Ovary (tissue), 9 donors: ENCODE measurements around the gene BDH1. TPM values are rescaled to one million over a fixed set of nuclear protein-coding genes. Genes with fewer than 3 reads are reported as not detected.

Experiments
- DNase-seq, 5 donors: peaks; one replicate each; pipeline ENCODE4 v3.0.0-alpha.2; 2019 to 2020
- H3K27ac ChIP-seq, 2 donors: fragments of 200-600 bp; one replicate each; pipeline versions ENCODE4 v1.5.1 to v1.8.0; 2019 to 2022
- H3K27me3 ChIP-seq: fragments of 200-600 bp; one replicate; pipeline ENCODE4 v1.8.0; 2022
- H3K36me3 ChIP-seq: fragments of 200-600 bp; sonication (generic); one replicate; pipeline ENCODE4 v1.5.1; 2019
- H3K4me1 ChIP-seq: one replicate; pipeline ENCODE4 v1.8.1; 2013; ENCODE audit warnings: mild to moderate bottlenecking, moderate library complexity; ENCODE audit not compliant: insufficient read depth
- H3K4me3 ChIP-seq: fragments of 200-600 bp; sonication (generic); one replicate; pipeline ENCODE4 v1.5.1; 2017
- H3K9me3 ChIP-seq, 2 donors: fragments of 200-600 bp in 1 of 2; sonication (generic) in 1 of 2; one replicate each; pipeline versions ENCODE4 v1.5.1 to v1.8.1; 2013 to 2019; ENCODE audit warnings: mild to moderate bottlenecking in 1 of 2, moderate library complexity in 1 of 2
- CTCF ChIP-seq, 3 donors: fragments of 450-650 bp in 2 of 3; fragments of 200-600 bp in 1 of 3; IDR thresholded peaks; one replicate each; pipeline versions ENCODE4 v1.5.1 to v1.8.0; 2016 to 2022; ENCODE audit warnings: antibody characterized with exemption in 3 of 3, mild to moderate bottlenecking in 1 of 3
- EP300 ChIP-seq: sonication (generic); formaldehyde crosslinking; IDR thresholded peaks from one replicate; pipeline ENCODE4 v1.6.1; 2017; ENCODE audit warnings: antibody characterized with exemption
- POLR2A ChIP-seq: fragments of 450-650 bp; IDR thresholded peaks from one replicate; pipeline ENCODE4 v1.6.1; 2017; ENCODE audit warnings: antibody characterized with exemption, mild to moderate bottlenecking, moderate library complexity
- WGBS, 3 donors: extraction: QIAGEN DNeasy Blood & Tissue Kit in 1 of 3; methylation state at CpG; one replicate each; pipeline versions ENCODE4 v1.1.5 to v1.1.7; 2013 to 2017; 5-methylcytosine and 5-hydroxymethylcytosine counted together
- intact Hi-C, 4 donors: fragments of 100-400 bp; cut with DNase I; formaldehyde crosslinking; loops; one replicate each; pipeline versions ENCODE4 v1.11.0 to v1.15.1; 2022 to 2023
- polyA plus RNA-seq, 2 donors: library from polyadenylated mRNA; stranded (reverse); fragments of 200-250 nt in 1 of 2; fragments of 350-450 nt in 1 of 2; fragmentation: Illumina TruSeq in 1 of 2; extraction: RNeasy Lipid Tissue Mini Kit (QIAGEN cat#74804) in 1 of 2; gene quantifications; one replicate each; pipeline ENCODE4 v1.2.3, GENCODE V29; 2013 to 2014
- small RNA-seq: library from RNA; depleted of rRNA; stranded (forward); fragments of <200 nt; gene quantifications from one replicate; pipeline ENCODE3, GENCODE V24; 2016
- total RNA-seq, 7 donors: library from RNA; depleted of rRNA in 2 of 7; stranded (reverse); fragments of >200 nt in 2 of 7; fragmentation: NEBNext Ultra II Directional in 3 of 7; extraction: Animal tissue kit (Norgen Biotek cat#: 25700) in 3 of 7; gene quantifications; one replicate each; pipeline versions ENCODE4 v1.1.0 to v1.2.4, GENCODE V29; 2016 to 2023
- donor health status: DM: no; HTN: no; CAD: no; lungs with moderate emphysema.
- donor health status: DM: no; HTN: no; CAD: no.
- donor health status: Bipolar disorder and iron deficiency.
- donor health status: DM: yes; HTN: yes; CAD: no.
- donor health status: DM: no; HTN: no; CAD: no.
- donor health status: DM: yes; HTN: yes; CAD: no.

Gene BDH1
- total and polyA plus RNA-seq, 9 donors = 3.3 to 15.4 (median 11.7) TPM

GRCh38 chr3:197460639-197461038, 95.1 kb downstream of the BDH1 start:
- intact Hi-C loops = no loop called here
- no peak for TF ChIP-seq CTCF (IDR thresholded peaks at IDR 0.05)
- TF ChIP-seq POLR2A = no peak
- TF ChIP-seq EP300 = no peak
- Histone ChIP-seq H3K9me3 (no peaks in the 10 kb centered on the region), H3K27ac (no peak overlapping the region), H3K36me3 (no peaks in the 10 kb centered on the region), H3K4me1 (no peaks in the 10 kb centered on the region), H3K4me3 (no peak overlapping the region), H3K27me3 (no peaks in the 10 kb centered on the region)
- no peak for DNase-seq
- 78 to 81% (median 79%) methylated on average over 6 of the region's 6 CpGs for whole genome bisulfite sequencing, 3 donors

- no peak overlapping the region for H3K27ac ChIP-seq
- H3K4me1 ChIP-seq = no peaks in the 10 kb centered on the region
- H3K27me3 ChIP-seq = no peaks in the 10 kb centered on the region
- no peaks in the 10 kb centered on the region for H3K36me3 ChIP-seq
- H3K4me3 ChIP-seq = no peak overlapping the region
- intact Hi-C loops = no loop called here
- WGBS, 3 donors = 71 to 84% (median 72%) methylated on average over 10 to 13 of the region's 13 CpGs
- no peaks in the 10 kb centered on the region for H3K9me3 ChIP-seq
- DNase-seq = no peak
- no peak for TF ChIP-seq POLR2A
- no peak for TF ChIP-seq CTCF (IDR thresholded peaks at IDR 0.05)
- TF ChIP-seq EP300 = no peak
These were observed 95.8 kb downstream of the BDH1 start for GRCh38 chr3:197460002-197460401.

Small RNA genes within 50 kb of the gene (small RNA-seq; reads per million reads assigned to genes)
- not detected for gene AC132008.1

Other genes starting within 250 kb of the BDH1 start
- 10 to 100 TPM; 20.0 to 36.2 (median 27.5) TPM for gene RUBCN, start 180.9 kb upstream of the BDH1 start, total RNA-seq
- gene RUBCN, start 180.9 kb upstream of the BDH1 start, polyA plus RNA-seq = 10 to 100 TPM in 1 of 2 donors, 1 to 10 TPM in 1; 9.5 to 11.4 TPM
- gene FYTTD1, start 193.9 kb upstream of the BDH1 start, total RNA-seq = 10 to 100 TPM; 23.8 to 70.5 (median 58.0) TPM
- gene FYTTD1, start 193.9 kb upstream of the BDH1 start, polyA plus RNA-seq = 10 to 100 TPM; 16.8 to 49.6 TPM
- gene LRCH3, start 235.3 kb upstream of the BDH1 start, total RNA-seq = 100 to 1,000 TPM in 2 of 7 donors, 10 to 100 TPM in 5; 44.4 to 192 (median 61.6) TPM
- 10 to 100 TPM; 20.9 to 69.6 TPM for gene LRCH3, start 235.3 kb upstream of the BDH1 start, polyA plus RNA-seq